Astrocyte (in vitro differentiated cells and primary cell): ENCODE measurements around the gene KCNH6.

ENCODE experiments used
- EZH2 ChIP-seq: IDR thresholded peaks from 2 replicates; pipeline ENCODE4 v1.6.1; 2012; ENCODE audit warnings: mild to moderate bottlenecking, low read length, inconsistent platforms; ENCODE audit not compliant: insufficient read depth
- TF ChIP-seq, protein P1 (sequence below): IDR thresholded peaks from 2 replicates; pipeline ENCODE4 v1.5.1; 2011; ENCODE audit warnings: low read depth, mild to moderate bottlenecking, inconsistent platforms, low read length, moderate library complexity; ENCODE audit not compliant: insufficient read depth

DNA sequence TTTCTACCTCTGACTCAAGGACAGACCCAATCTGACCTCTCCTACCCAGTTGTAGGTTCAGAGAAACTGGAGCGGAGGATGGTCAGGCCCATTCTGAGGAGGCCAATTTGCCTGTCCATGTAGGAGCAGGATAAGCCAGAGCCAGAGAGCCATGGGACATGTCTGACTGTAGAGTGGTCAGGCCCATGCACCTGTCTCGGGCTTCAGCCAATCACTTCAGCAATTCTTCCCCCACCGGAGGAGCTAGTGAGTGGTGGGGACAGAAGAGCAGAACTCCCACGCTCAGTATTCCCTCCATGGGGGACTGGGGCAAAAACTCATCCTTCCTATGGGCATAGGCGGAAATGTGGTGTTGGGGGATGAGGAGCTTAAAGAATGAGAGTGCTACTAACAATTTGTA lies 41.4 kb downstream of the KCNH6 start:
- TF ChIP-seq, protein P1, sequence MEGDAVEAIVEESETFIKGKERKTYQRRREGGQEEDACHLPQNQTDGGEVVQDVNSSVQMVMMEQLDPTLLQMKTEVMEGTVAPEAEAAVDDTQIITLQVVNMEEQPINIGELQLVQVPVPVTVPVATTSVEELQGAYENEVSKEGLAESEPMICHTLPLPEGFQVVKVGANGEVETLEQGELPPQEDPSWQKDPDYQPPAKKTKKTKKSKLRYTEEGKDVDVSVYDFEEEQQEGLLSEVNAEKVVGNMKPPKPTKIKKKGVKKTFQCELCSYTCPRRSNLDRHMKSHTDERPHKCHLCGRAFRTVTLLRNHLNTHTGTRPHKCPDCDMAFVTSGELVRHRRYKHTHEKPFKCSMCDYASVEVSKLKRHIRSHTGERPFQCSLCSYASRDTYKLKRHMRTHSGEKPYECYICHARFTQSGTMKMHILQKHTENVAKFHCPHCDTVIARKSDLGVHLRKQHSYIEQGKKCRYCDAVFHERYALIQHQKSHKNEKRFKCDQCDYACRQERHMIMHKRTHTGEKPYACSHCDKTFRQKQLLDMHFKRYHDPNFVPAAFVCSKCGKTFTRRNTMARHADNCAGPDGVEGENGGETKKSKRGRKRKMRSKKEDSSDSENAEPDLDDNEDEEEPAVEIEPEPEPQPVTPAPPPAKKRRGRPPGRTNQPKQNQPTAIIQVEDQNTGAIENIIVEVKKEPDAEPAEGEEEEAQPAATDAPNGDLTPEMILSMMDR: no peak
- no peak for TF ChIP-seq EZH2
